K562 (cell line): Measurements from ENCODE around the gene TMEM120A. TPM values are rescaled to one million over a fixed set of nuclear protein-coding genes. Genes with fewer than 3 reads are reported as not detected.

ENCODE experiments used
- CREBBP ChIP-seq: IDR thresholded peaks from one replicate; pipeline ENCODE4 v1.6.1; 2012; ENCODE audit warnings: low read depth, mild to moderate bottlenecking, control low read depth, inconsistent platforms, low read length
- FIP1L1 ChIP-seq: fragments of 200-400 bp; formaldehyde crosslinking; IDR thresholded peaks from 2 replicates; pipeline ENCODE4 v1.6.1; 2018; ENCODE audit warnings: mild to moderate bottlenecking, low read depth, low read length; ENCODE audit not compliant: poor library complexity, severe bottlenecking
- HES1 ChIP-seq: fragments of 450-650 bp; IDR thresholded peaks from 2 replicates; pipeline ENCODE4 v1.6.1; 2016; ENCODE audit warnings: low read depth, mild to moderate bottlenecking, moderate library complexity
- HMG20A ChIP-seq: fragments of 450-650 bp; formaldehyde crosslinking; conservative IDR thresholded peaks from 2 replicates; pipeline ENCODE4 v1.4.0; 2020; ENCODE audit warnings: mild to moderate bottlenecking, mixed read lengths
- HMGN3 ChIP-seq: IDR thresholded peaks from 2 replicates; pipeline ENCODE4 v1.6.1; 2011; ENCODE audit warnings: borderline replicate concordance, low read depth, mild to moderate bottlenecking, mixed read lengths, low read length; ENCODE audit not compliant: insufficient read length; ENCODE audit errors: extremely low read depth
- HNRNPK ChIP-seq: fragments of 200-400 bp; formaldehyde crosslinking; IDR thresholded peaks from one replicate; pipeline ENCODE4 v1.6.1; 2018; ENCODE audit warnings: mild to moderate bottlenecking, low read depth, low read length; ENCODE audit not compliant: poor library complexity, severe bottlenecking
- MAZ ChIP-seq, 2 experiments: fragments of 450-650 bp in 1 of 2; sonication (generic) in 1 of 2; formaldehyde crosslinking; IDR thresholded peaks in 1 of 2; conservative IDR thresholded peaks in 1 of 2; 2 replicates each; pipeline versions ENCODE4 v1.4.0 to v1.5.0; 2020; ENCODE audit warnings: mild to moderate bottlenecking in 1 of 2, missing genetic modification reagents in 1 of 2
- MEF2A ChIP-seq: IDR thresholded peaks from 2 replicates; pipeline ENCODE4 v1.6.1; 2011; ENCODE audit warnings: low read depth, mild to moderate bottlenecking, low read length, moderate library complexity; ENCODE audit not compliant: control insufficient read depth
- NELFE ChIP-seq: IDR thresholded peaks from 2 replicates; pipeline ENCODE4 v1.6.1; 2011; ENCODE audit warnings: mild to moderate bottlenecking; ENCODE audit not compliant: insufficient read depth, insufficient read length
- RBM15 ChIP-seq: fragments of 200-400 bp; formaldehyde crosslinking; IDR thresholded peaks from 2 replicates; pipeline ENCODE4 v1.6.1; 2018; ENCODE audit warnings: mild to moderate bottlenecking, low read length, moderate library complexity; ENCODE audit not compliant: insufficient read depth
- RBM25 ChIP-seq: fragments of 200-400 bp; formaldehyde crosslinking; IDR thresholded peaks from 2 replicates; pipeline ENCODE4 v1.6.1; 2018; ENCODE audit warnings: low read length, low read depth, moderate library complexity; ENCODE audit not compliant: severe bottlenecking
- RHOXF2B ChIP-seq: fragments of 250-450 bp; sonication (Bioruptor Pico); conservative IDR thresholded peaks from 2 replicates; pipeline ENCODE4 v1.5.1; 2021
- STAT5A ChIP-seq: IDR thresholded peaks from 2 replicates; pipeline ENCODE4 v1.6.1; 2012; ENCODE audit warnings: low read length, inconsistent platforms, borderline replicate concordance
- TEAD2 ChIP-seq: fragments of 450-650 bp; IDR thresholded peaks from 2 replicates; pipeline ENCODE4 v1.6.1; 2016; ENCODE audit warnings: missing genetic modification characterization, control low read depth, missing compliant biosample characterization
- ZFP1 ChIP-seq: fragments of 450-650 bp; formaldehyde crosslinking; IDR thresholded peaks from 2 replicates; pipeline ENCODE4 v1.4.0; 2020; ENCODE audit warnings: mild to moderate bottlenecking, mixed read lengths
- ZMIZ1 ChIP-seq, 2 experiments: fragments of 150-350 bp in 1 of 2; IDR thresholded peaks; 2 replicates each; pipeline ENCODE4 v1.6.1; 2012 to 2016; ENCODE audit warnings: low read depth in 2 of 2, low read length in 2 of 2, mild to moderate bottlenecking in 1 of 2, moderate library complexity in 1 of 2
- ZNF280B ChIP-seq: fragments of 250-450 bp; sonication (Bioruptor Pico); IDR thresholded peaks from 2 replicates; pipeline ENCODE4 v1.5.1; 2021; ENCODE audit warnings: mild to moderate bottlenecking
- ZNF282 ChIP-seq: sonication (generic); formaldehyde crosslinking; IDR thresholded peaks from 2 replicates; pipeline ENCODE4 v1.8.1; 2023; ENCODE audit warnings: missing genetic modification reagents
- ZNF764 ChIP-seq: fragments of 250-450 bp; sonication (Bioruptor Pico); IDR thresholded peaks from 2 replicates; pipeline ENCODE4 v1.4.0; 2020; ENCODE audit warnings: low read depth, mild to moderate bottlenecking, moderate library complexity
- polyA plus RNA-seq, 8 experiments: library from polyadenylated mRNA; depleted of rRNA in 4 of 8; stranded (reverse) in 5 of 8; unstranded in 3 of 8; fragments of >200 nt; fragmentation: Nextera tagmentation in 2 of 8; fragmentation: Illumina TruSeq in 1 of 8; extraction: Ambion mirVana in 2 of 8; extraction: Trizol in 1 of 8; gene quantifications; 2 replicates each; pipeline versions ENCODE4 v1.2.1 to v1.2.3, GENCODE V29; 2011 to 2014; ENCODE audit warnings: inconsistent platforms in 1 of 8, missing spikeins in 1 of 8
- total RNA-seq, 7 experiments: library from RNA; depleted of rRNA in 6 of 7; stranded (reverse); fragments of >200 nt in 6 of 7; fragmentation: Illumina TruSeq in 2 of 7; extraction: Trizol in 2 of 7; gene quantifications; 2 replicates each; pipeline versions ENCODE4 v1.2.1 to v1.2.3, GENCODE V29; 2011 to 2021; ENCODE audit warnings: low replicate concordance in 1 of 7

The TMEM120A gene
- total and polyA plus RNA-seq, 9 of the 15 experiments (the other 6 are each of a cell fraction or from before 2014, with no cell fraction given) = 2.3 to 90.2 (median 22.9) TPM

- TF ChIP-seq MEF2A (no peak), STAT5A (no peak), HNRNPK (no peak), HMGN3 (peak; percentile 37), ZMIZ1 (IDR thresholded peaks at IDR 0.05; ENCODE audit: low read depth in 2 of 2, low read length in 2 of 2) (0 out of 4 replicates have a peak, but pooled peaks of 1 of the 2 experiments have one; percentile 13), MAZ (CRISPR knock-in tag; conservative IDR thresholded peaks at IDR 0.05 in 1 of 2, IDR thresholded peaks at IDR 0.05 in 1 of 2) (peak; percentile 78 to 82; a peak in 3 of 4 replicates), ZNF764 (CRISPR knock-in tag) (no peak), ZNF280B (no peak), FIP1L1 (no peak), ZNF282 (CRISPR knock-in tag) (no peak), RBM15 (no peak), RBM25 (no peak), HMG20A (CRISPR knock-in tag) (no peak), NELFE (no peak), CREBBP (no peak), RHOXF2B (no peak), HES1 (no peak), ZFP1 (CRISPR knock-in tag) (no peak), TEAD2 (0 out of 2 replicates have a peak, but pooled peaks have one; percentile 54)
These were observed 56.2 kb downstream of the TMEM120A start (continued) for GRCh38 chr7:75937958-75938786.
